Liver (tissue), 9 donors: ENCODE results near the gene HIPK2. TPM values are rescaled to one million over a fixed set of nuclear protein-coding genes. Genes with fewer than 3 reads are reported as not detected.

Experiments
- DNase-seq: peaks from one replicate; pipeline ENCODE4 v3.0.0-alpha.2; 2017; ENCODE audit warnings: low spot score
- H3K27ac ChIP-seq, 2 donors: one replicate each; pipeline ENCODE4 v1.7.0; 2013; ENCODE audit warnings: inconsistent platforms in 2 of 2, low read length in 2 of 2, control low read depth in 1 of 2, low read depth in 1 of 2, mild to moderate bottlenecking in 1 of 2
- H3K27me3 ChIP-seq, 4 donors: one replicate each; pipeline versions ENCODE4 v1.6.1 to v1.7.0; 2013; ENCODE audit warnings: low read length in 3 of 4, inconsistent platforms in 1 of 4, mild to moderate bottlenecking in 1 of 4, moderate library complexity in 1 of 4; ENCODE audit not compliant: control insufficient read depth in 4 of 4, insufficient read depth in 4 of 4
- H3K36me3 ChIP-seq, 4 donors: one replicate each; pipeline versions ENCODE4 v1.6.1 to v1.7.0; 2013; ENCODE audit warnings: low read length in 3 of 4, mild to moderate bottlenecking in 3 of 4, low read depth in 1 of 4, moderate library complexity in 1 of 4; ENCODE audit not compliant: control insufficient read depth in 4 of 4, insufficient read depth in 3 of 4
- H3K4me1 ChIP-seq, 4 donors: one replicate each; pipeline versions ENCODE4 v1.6.1 to v1.7.0; 2013; ENCODE audit warnings: low read length in 3 of 4, mild to moderate bottlenecking in 3 of 4, moderate library complexity in 1 of 4; ENCODE audit not compliant: control insufficient read depth in 4 of 4, insufficient read depth in 4 of 4
- H3K4me3 ChIP-seq, 3 donors: one replicate each; pipeline versions ENCODE4 v1.6.1 to v1.7.0; 2013; ENCODE audit warnings: low read length in 3 of 3, control low read depth in 1 of 3, low read depth in 1 of 3, mild to moderate bottlenecking in 1 of 3
- H3K9ac ChIP-seq, 2 donors: one replicate each; pipeline ENCODE4 v1.7.0; 2013; ENCODE audit warnings: low read length in 2 of 2, mild to moderate bottlenecking in 2 of 2, moderate library complexity in 2 of 2, control low read depth in 1 of 2, low read depth in 1 of 2
- H3K9me3 ChIP-seq, 4 donors: one replicate each; pipeline versions ENCODE4 v1.6.1 to v1.7.0; 2013; ENCODE audit warnings: low read length in 3 of 4; ENCODE audit not compliant: control insufficient read depth in 4 of 4
- ATF3 ChIP-seq: IDR thresholded peaks from 2 replicates; pipeline ENCODE4 v1.6.1; 2016; ENCODE audit warnings: antibody characterized with exemption
- CTCF ChIP-seq: fragments of 150-350 bp; IDR thresholded peaks from 2 replicates; pipeline ENCODE4 v1.5.1; 2017; ENCODE audit warnings: improper control_type of control experiment, low read depth, low read length; ENCODE audit not compliant: missing input control
- EGR1 ChIP-seq, 2 donors: IDR thresholded peaks; 2 replicates each; pipeline ENCODE4 v1.6.1; 2016 to 2018; ENCODE audit warnings: antibody characterized with exemption in 2 of 2, low read depth in 2 of 2
- FOXA1 ChIP-seq: IDR thresholded peaks from 2 replicates; pipeline ENCODE4 v1.6.1; 2016; ENCODE audit warnings: antibody characterized with exemption
- FOXA2 ChIP-seq: IDR thresholded peaks from 2 replicates; pipeline ENCODE4 v1.6.1; 2016; ENCODE audit warnings: antibody characterized with exemption
- GABPA ChIP-seq, 2 donors: IDR thresholded peaks in 1 of 2; conservative IDR thresholded peaks in 1 of 2; 2 replicates each; pipeline ENCODE4 v1.6.1; 2016; ENCODE audit warnings: antibody characterized with exemption in 2 of 2, mild to moderate bottlenecking in 1 of 2, moderate library complexity in 1 of 2
- HNF4A ChIP-seq, 2 donors: conservative IDR thresholded peaks; 2 replicates each; pipeline ENCODE4 v1.6.1; 2016; ENCODE audit warnings: antibody characterized with exemption in 2 of 2, mild to moderate bottlenecking in 2 of 2
- HNF4G ChIP-seq: IDR thresholded peaks from 2 replicates; pipeline ENCODE4 v1.6.1; 2016; ENCODE audit warnings: antibody characterized with exemption
- JUND ChIP-seq, 2 donors: IDR thresholded peaks; 2 replicates each; pipeline ENCODE4 v1.6.1; 2016; ENCODE audit warnings: antibody characterized with exemption in 2 of 2
- MAX ChIP-seq: IDR thresholded peaks from 2 replicates; pipeline ENCODE4 v1.6.1; 2016; ENCODE audit warnings: antibody characterized with exemption
- NR2F2 ChIP-seq: IDR thresholded peaks from 2 replicates; pipeline ENCODE4 v1.6.1; 2016; ENCODE audit warnings: antibody characterized with exemption
- RAD21 ChIP-seq, 2 donors: IDR thresholded peaks; 2 replicates each; pipeline ENCODE4 v1.6.1; 2016; ENCODE audit warnings: antibody characterized with exemption in 2 of 2, mild to moderate bottlenecking in 2 of 2
- REST ChIP-seq: IDR thresholded peaks from 2 replicates; pipeline ENCODE4 v1.6.1; 2016; ENCODE audit warnings: antibody characterized with exemption, mild to moderate bottlenecking
- RXRA ChIP-seq, 2 donors: IDR thresholded peaks; 2 replicates each; pipeline ENCODE4 v1.6.1; 2017 to 2018; ENCODE audit warnings: antibody characterized with exemption in 2 of 2, mild to moderate bottlenecking in 1 of 2
- SP1 ChIP-seq: IDR thresholded peaks from 2 replicates; pipeline ENCODE4 v1.6.1; 2018; ENCODE audit warnings: antibody characterized with exemption, mild to moderate bottlenecking
- TAF1 ChIP-seq: conservative IDR thresholded peaks from 2 replicates; pipeline ENCODE4 v1.6.1; 2016; ENCODE audit warnings: antibody characterized with exemption, mild to moderate bottlenecking
- YY1 ChIP-seq: IDR thresholded peaks from 2 replicates; pipeline ENCODE4 v1.6.1; 2016; ENCODE audit warnings: antibody characterized with exemption, mild to moderate bottlenecking
- ZBTB33 ChIP-seq: IDR thresholded peaks from 2 replicates; pipeline ENCODE4 v1.6.1; 2016; ENCODE audit warnings: antibody characterized with exemption
- WGBS: extraction: QIAGEN DNeasy Blood & Tissue Kit; methylation state at CpG from one replicate; pipeline ENCODE4 v1.1.7; 2013; 5-methylcytosine and 5-hydroxymethylcytosine counted together
- polyA plus RNA-seq, 2 donors: library from polyadenylated mRNA; stranded (reverse) in 1 of 2; unstranded in 1 of 2; fragments of 200-250 nt in 1 of 2; fragments of >200 nt in 1 of 2; fragmentation: Nextera tagmentation in 1 of 2; extraction: Ambion mirVana in 1 of 2; gene quantifications; one replicate each; pipeline versions ENCODE4 v1.2.1 to v1.2.3, GENCODE V29; 2013 to 2015
- total RNA-seq, 2 donors: library from RNA; depleted of rRNA; stranded (reverse); fragments of >200 nt; gene quantifications; one replicate each; pipeline ENCODE4 v1.2.3, GENCODE V29; 2014
- donor health status: healthy.
- donor health status: healthy.
- donor health status: healthy.
- donor health status: healthy.
- donor health status: healthy.

HIPK2 gene
- total and polyA plus RNA-seq, 4 donors, result 13.1 to 48.8 (median 16.6) TPM

- TF ChIP-seq ATF3 (no peak), RXRA (IDR thresholded peaks at IDR 0.05) (peak in 1 of 2 donors; percentile 32), MAX (no peak), YY1 (peak; percentile 73), ZBTB33 (peak; percentile 14), NR2F2 (no peak)
Observed at GRCh38 chr7:139757968-139758367, 19.8 kb downstream of the HIPK2 start (continued).

- H3K4me1 ChIP-seq, result peaks cover 16 to 73% (median 50%) of the 10 kb centered on the region in 4 donors
- no peaks in the 10 kb centered on the region for H3K27me3 ChIP-seq
- TF ChIP-seq NR2F2, result peak; percentile 23
- peak; percentile 92 for TF ChIP-seq MAX
- TF ChIP-seq YY1, result peak; percentile 84
- TF ChIP-seq ZBTB33, result peak; percentile 66
- peak; percentile 87 to 90 for TF ChIP-seq HNF4A (conservative IDR thresholded peaks at IDR 0.05)
- TF ChIP-seq CTCF, result no peak
- peak; percentile 79 for TF ChIP-seq REST
- no peak for TF ChIP-seq GABPA (IDR thresholded peaks at IDR 0.05 in 1 of 2, conservative IDR thresholded peaks at IDR 0.05 in 1 of 2)
- peak in 1 of 2 donors; percentile 81 for TF ChIP-seq JUND (IDR thresholded peaks at IDR 0.05)
- TF ChIP-seq HNF4G, result peak; percentile 43
- peak; percentile 12 for TF ChIP-seq FOXA1
- peak; percentile 28 for TF ChIP-seq FOXA2
- peak; percentile 35 for TF ChIP-seq ATF3
- peak; percentile 81 for TF ChIP-seq SP1
- peak; percentile 41 to 60 for TF ChIP-seq RAD21 (IDR thresholded peaks at IDR 0.05)
- TF ChIP-seq EGR1 (IDR thresholded peaks at IDR 0.05; ENCODE audit: low read depth in 2 of 2), result peak in 1 of 2 donors; percentile 38
- no peak for TF ChIP-seq TAF1
- TF ChIP-seq RXRA (IDR thresholded peaks at IDR 0.05), result peak; percentile 90 to 93
- H3K27ac ChIP-seq, result peak overlapping the region; percentile 62 to 77
- H3K4me3 ChIP-seq, result no peak overlapping the region
- WGBS, result 34% methylated on average over 11 of the region's 11 CpGs
- no peak overlapping the region for H3K9ac ChIP-seq
- no peaks in the 10 kb centered on the region for H3K36me3 ChIP-seq
- H3K9me3 ChIP-seq, result no peaks in the 10 kb centered on the region
- DNase-seq, result no peak
Observed at GRCh38 chr7:139753693-139754111, 24.1 kb downstream of the HIPK2 start.
